OCI-LY7 (cell line): Measurements from ENCODE around the gene CD59.

Source experiments
- CTCF ChIP-seq: fragments of 200-600 bp; sonication (generic); conservative IDR thresholded peaks from 2 replicates; pipeline ENCODE4 v1.5.1; 2014; ENCODE audit warnings: mild to moderate bottlenecking, antibody characterized with exemption, low read length, moderate library complexity, mixed read lengths
- EZH2phosphoT487 ChIP-seq: fragments of 200-600 bp; sonication (generic); IDR thresholded peaks from 2 replicates; pipeline ENCODE4 v1.6.1; 2018; ENCODE audit warnings: low read depth, borderline replicate concordance, mild to moderate bottlenecking, mixed run types, antibody characterized with exemption, low read length, moderate library complexity, mixed read lengths

- TF ChIP-seq CTCF (no peak), EZH2phosphoT487 (no peak)
Measured at GRCh38 chr11:33668951-33669596, 67.1 kb downstream of the CD59 start.
